HG02840 (cell line): Measurements from ENCODE around the gene FTCD.

Source experiments
- ATAC-seq: cut with Tn5 transposase; IDR thresholded peaks from one replicate; pipeline ENCODE4 v1.9.1; 2021; ENCODE audit warnings: mild to moderate bottlenecking, moderate library complexity, moderate number of reproducible peaks; ENCODE audit not compliant: unreplicated experiment, low FRiP score

The FTCD gene

GRCh38 chr21:46125846-46126301 lies 29.5 kb downstream of the FTCD start:
- no peak for ATAC-seq

- ATAC-seq: no peak
Measured at GRCh38 chr21:46124926-46125845, 30.2 kb downstream of the FTCD start.

GRCh38 chr21:46124083-46124925 lies 31.1 kb downstream of the FTCD start:
- ATAC-seq: no peak

- no peak for ATAC-seq
Measured at GRCh38 chr21:46122758-46123683, 32.4 kb downstream of the FTCD start.

- ATAC-seq: no peak
Measured at GRCh38 chr21:46122237-46122671, 33.1 kb downstream of the FTCD start.

GRCh38 chr21:46121286-46122221 lies 33.8 kb downstream of the FTCD start:
- no peak for ATAC-seq

- ATAC-seq: no peak
Measured at GRCh38 chr21:46120301-46121285, 34.8 kb downstream of the FTCD start.

- ATAC-seq: no peak
Measured at GRCh38 chr21:46119637-46120271, 35.6 kb downstream of the FTCD start.

- no peak for ATAC-seq
Measured at GRCh38 chr21:46119144-46119636, 36.2 kb downstream of the FTCD start.

- ATAC-seq: no peak
Measured at GRCh38 chr21:46118316-46119143, 36.8 kb downstream of the FTCD start.

- no peak for ATAC-seq
Measured at GRCh38 chr21:46117586-46118315, 37.6 kb downstream of the FTCD start.

- ATAC-seq: no peak
Measured at GRCh38 chr21:46116776-46117585, 38.4 kb downstream of the FTCD start.

GRCh38 chr21:46116189-46116775 lies 39.1 kb downstream of the FTCD start:
- no peak for ATAC-seq

GRCh38 chr21:46115441-46116188 lies 39.8 kb downstream of the FTCD start:
- ATAC-seq: no peak
